ENCODE data around the gene HUNK. TPM values are rescaled to one million over a fixed set of nuclear protein-coding genes. Genes with fewer than 3 reads are reported as not detected.
"Not testable (repeated sequence)": the region's sequence is repeated elsewhere in the genome, so short reads cannot be mapped to it uniquely, and the experiment has no call there.

HUNK gene
- total RNA-seq, 3 donors from 2014 or later, result 0.05 to 0.61 (median 0.05) TPM

- DNase-seq (no peak), ATAC-seq (no peak)
- Mint-ChIP-seq H3K4me1 (ENCODE audit: low read depth) (no peaks in the 10 kb centered on the region), H3K4me3 (no peak overlapping the region), H3K9me3 (peaks cover 4% of the 10 kb centered on the region), H3K27me3 (ENCODE audit: low read depth) (peaks cover 14% of the 10 kb centered on the region), H3K36me3 (ENCODE audit: insufficient read depth) (no peaks in the 10 kb centered on the region)
Observed at GRCh38 chr21:31930001-31930400, 57.2 kb downstream of the HUNK start.

GRCh38 chr21:31931644-31932469 is 59.0 kb downstream of the HUNK start:
- ATAC-seq, result no peak
- H3K36me3 Mint-ChIP-seq (ENCODE audit: insufficient read depth), result no peaks in the 10 kb centered on the region
- no peaks in the 10 kb centered on the region for H3K9me3 Mint-ChIP-seq
- H3K4me3 Mint-ChIP-seq, result no peak overlapping the region
- no peak for DNase-seq
- no peaks in the 10 kb centered on the region for H3K4me1 Mint-ChIP-seq (ENCODE audit: low read depth)
- peaks cover 14% of the 10 kb centered on the region for H3K27me3 Mint-ChIP-seq (ENCODE audit: low read depth)

GRCh38 chr21:31932470-31932764 is 59.6 kb downstream of the HUNK start:
- Mint-ChIP-seq H3K36me3 (ENCODE audit: insufficient read depth) (no peaks in the 10 kb centered on the region), H3K4me3 (no peak overlapping the region), H3K9me3 (no peaks in the 10 kb centered on the region), H3K27me3 (ENCODE audit: low read depth) (peaks cover 14% of the 10 kb centered on the region), H3K4me1 (ENCODE audit: low read depth) (no peaks in the 10 kb centered on the region)
- DNase-seq (no peak), ATAC-seq (no peak)

GRCh38 chr21:31937303-31937702 is 64.5 kb downstream of the HUNK start:
- no peaks in the 10 kb centered on the region for H3K36me3 Mint-ChIP-seq (ENCODE audit: insufficient read depth)
- no peak for ATAC-seq
- no peaks in the 10 kb centered on the region for H3K4me1 Mint-ChIP-seq (ENCODE audit: low read depth)

GRCh38 chr21:31938330-31939301 is 65.8 kb downstream of the HUNK start:
- Mint-ChIP-seq H3K9me3 (no peaks in the 10 kb centered on the region), H3K4me1 (ENCODE audit: low read depth) (no peaks in the 10 kb centered on the region), H3K36me3 (ENCODE audit: insufficient read depth) (no peaks in the 10 kb centered on the region), H3K27me3 (ENCODE audit: low read depth) (peaks cover 5% of the 10 kb centered on the region), H3K4me3 (no peak overlapping the region)
- DNase-seq, result no peak
- no peak for ATAC-seq

More at GRCh38 chr21:31937303-31937702, 64.5 kb downstream of the HUNK start:
- H3K4me3 Mint-ChIP-seq, result no peak overlapping the region
- H3K27me3 Mint-ChIP-seq (ENCODE audit: low read depth), result peaks cover 9% of the 10 kb centered on the region
- no peak for DNase-seq
- no peaks in the 10 kb centered on the region for H3K9me3 Mint-ChIP-seq

DNA sequence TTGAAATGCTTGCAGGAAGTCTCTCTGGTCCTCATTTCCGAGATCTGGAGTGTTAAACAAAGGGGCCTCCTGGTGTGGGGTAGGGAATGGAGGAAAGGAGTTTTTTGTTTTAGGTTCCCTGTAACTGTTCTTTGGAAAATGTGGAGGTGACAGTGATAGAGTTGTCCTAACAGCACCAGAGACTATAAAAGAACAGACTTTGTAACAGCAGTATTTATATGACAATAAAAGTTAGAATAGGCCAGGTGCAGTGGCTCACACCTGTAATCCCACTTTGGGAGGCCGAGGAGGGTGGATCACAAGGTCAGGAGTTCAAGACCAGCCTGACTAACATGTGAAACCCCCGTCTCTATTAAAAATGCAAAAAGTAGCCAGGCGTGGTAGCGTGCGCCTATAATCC is 68.9 kb downstream of the HUNK start:
- no peak overlapping the region for H3K4me3 Mint-ChIP-seq

GRCh38 chr21:31943561-31943960 is 70.7 kb downstream of the HUNK start:
- no peaks in the 10 kb centered on the region for H3K36me3 Mint-ChIP-seq (ENCODE audit: insufficient read depth)
- no peak for ATAC-seq
- H3K4me1 Mint-ChIP-seq (ENCODE audit: low read depth), result no peaks in the 10 kb centered on the region

More for the DNA sequence above, 68.9 kb downstream of the HUNK start:
- H3K4me1 Mint-ChIP-seq (ENCODE audit: low read depth), result no peaks in the 10 kb centered on the region
- H3K27me3 Mint-ChIP-seq (ENCODE audit: low read depth), result peaks cover 13% of the 10 kb centered on the region
- no peaks in the 10 kb centered on the region for H3K36me3 Mint-ChIP-seq (ENCODE audit: insufficient read depth)
- DNase-seq (no peak), ATAC-seq (no peak)
- no peaks in the 10 kb centered on the region for H3K9me3 Mint-ChIP-seq

GRCh38 chr21:31945141-31945540 is 72.3 kb downstream of the HUNK start:
- H3K4me1 Mint-ChIP-seq (ENCODE audit: low read depth), result no peaks in the 10 kb centered on the region
- ATAC-seq, result no peak
- H3K27me3 Mint-ChIP-seq (ENCODE audit: low read depth), result peaks cover 17% of the 10 kb centered on the region
- H3K9me3 Mint-ChIP-seq, result no peaks in the 10 kb centered on the region
- H3K4me3 Mint-ChIP-seq, result no peak overlapping the region
- no peaks in the 10 kb centered on the region for H3K36me3 Mint-ChIP-seq (ENCODE audit: insufficient read depth)
- DNase-seq, result no peak

More at GRCh38 chr21:31943561-31943960, 70.7 kb downstream of the HUNK start:
- no peak for DNase-seq
- no peak overlapping the region for H3K4me3 Mint-ChIP-seq
- no peaks in the 10 kb centered on the region for H3K9me3 Mint-ChIP-seq
- peaks cover 16% of the 10 kb centered on the region for H3K27me3 Mint-ChIP-seq (ENCODE audit: low read depth)

GRCh38 chr21:31945546-31945945 is 72.7 kb downstream of the HUNK start:
- ATAC-seq (no peak), DNase-seq (no peak)
- Mint-ChIP-seq H3K27me3 (ENCODE audit: low read depth) (peaks cover 17% of the 10 kb centered on the region), H3K36me3 (ENCODE audit: insufficient read depth) (no peaks in the 10 kb centered on the region), H3K9me3 (no peaks in the 10 kb centered on the region), H3K4me3 (no peak overlapping the region), H3K4me1 (ENCODE audit: low read depth) (no peaks in the 10 kb centered on the region)

DNA sequence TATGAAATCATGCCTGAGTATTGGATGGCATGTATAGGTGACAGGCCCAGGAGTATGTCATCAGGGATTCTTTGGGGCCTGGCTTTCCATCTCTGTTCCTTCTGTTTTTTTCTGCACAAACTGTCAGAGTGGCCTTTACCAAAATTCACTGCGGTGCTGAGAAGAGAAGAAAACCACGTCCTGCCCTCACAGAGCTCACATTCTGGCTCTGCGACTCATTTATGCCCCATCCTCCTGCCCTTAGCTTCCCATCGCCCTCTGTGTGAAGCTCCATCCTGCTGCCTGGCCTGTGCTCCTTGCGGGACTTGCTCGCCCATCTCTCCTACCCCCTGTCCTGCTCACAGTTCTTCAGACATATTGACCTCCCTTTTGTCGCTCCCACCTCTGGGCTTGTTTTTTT is 73.4 kb downstream of the HUNK start:
- Mint-ChIP-seq H3K27me3 (ENCODE audit: low read depth) (peaks cover 13% of the 10 kb centered on the region), H3K4me1 (ENCODE audit: low read depth) (no peaks in the 10 kb centered on the region), H3K4me3 (no peak overlapping the region), H3K9me3 (no peaks in the 10 kb centered on the region), H3K36me3 (ENCODE audit: insufficient read depth) (no peaks in the 10 kb centered on the region)
- DNase-seq (no peak), ATAC-seq (no peak)

GRCh38 chr21:31946876-31947550 is 74.2 kb downstream of the HUNK start:
- not testable (repeated sequence) for H3K36me3 Mint-ChIP-seq (ENCODE audit: insufficient read depth); H3K4me1 Mint-ChIP-seq (ENCODE audit: low read depth); DNase-seq; ATAC-seq; H3K9me3 Mint-ChIP-seq; H3K4me3 Mint-ChIP-seq
- peaks cover 13% of the 10 kb centered on the region for H3K27me3 Mint-ChIP-seq (ENCODE audit: low read depth)

DNA sequence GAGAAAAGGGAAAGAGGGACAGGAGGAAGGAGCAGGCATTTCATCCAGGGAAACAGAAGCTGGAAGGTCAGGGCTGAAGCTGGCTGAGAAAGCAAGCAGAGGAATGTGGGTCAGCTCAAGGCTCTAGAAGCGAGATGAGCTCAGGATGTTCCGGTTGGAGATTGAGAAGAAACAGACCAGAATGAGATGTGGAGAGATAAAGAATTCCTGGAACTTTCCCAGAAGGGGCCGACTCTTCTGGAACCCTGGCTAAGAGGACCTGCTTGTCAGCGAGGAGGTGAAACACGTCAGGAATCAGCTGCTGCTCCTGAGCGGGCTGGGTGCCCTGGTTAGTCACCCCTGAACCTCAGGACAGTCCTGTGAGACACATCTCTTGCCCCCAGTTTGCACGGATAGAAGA is 75.9 kb downstream of the HUNK start:
- ATAC-seq (no peak), DNase-seq (no peak)
- Mint-ChIP-seq H3K36me3 (ENCODE audit: insufficient read depth) (no peaks in the 10 kb centered on the region), H3K9me3 (no peaks in the 10 kb centered on the region), H3K27me3 (ENCODE audit: low read depth) (peaks cover 11% of the 10 kb centered on the region), H3K4me3 (no peak overlapping the region), H3K4me1 (ENCODE audit: low read depth) (no peaks in the 10 kb centered on the region)

GRCh38 chr21:31952828-31953227 is 80.0 kb downstream of the HUNK start:
- H3K4me3 Mint-ChIP-seq, result no peak overlapping the region
- no peaks in the 10 kb centered on the region for H3K9me3 Mint-ChIP-seq
- DNase-seq, result no peak
- ATAC-seq, result no peak
- peaks cover 2% of the 10 kb centered on the region for H3K4me1 Mint-ChIP-seq (ENCODE audit: low read depth)
- peaks cover 8% of the 10 kb centered on the region for H3K27me3 Mint-ChIP-seq (ENCODE audit: low read depth)
- H3K36me3 Mint-ChIP-seq (ENCODE audit: insufficient read depth), result no peaks in the 10 kb centered on the region

- ATAC-seq, result no peak
- Mint-ChIP-seq H3K4me3 (no peak overlapping the region), H3K36me3 (ENCODE audit: insufficient read depth) (no peaks in the 10 kb centered on the region), H3K9me3 (peaks cover 3% of the 10 kb centered on the region), H3K27me3 (ENCODE audit: low read depth) (peaks cover 6% of the 10 kb centered on the region), H3K4me1 (ENCODE audit: low read depth) (peaks cover 3% of the 10 kb centered on the region)
- DNase-seq, result no peak
Observed at GRCh38 chr21:31957631-31958030, 84.8 kb downstream of the HUNK start.
